HG02973 (cell line): ENCODE results near the gene NELFB.

ENCODE experiments used
- ATAC-seq: cut with Tn5 transposase; IDR thresholded peaks from one replicate; pipeline ENCODE4 v1.9.1; 2021; ENCODE audit warnings: moderate library complexity; ENCODE audit not compliant: unreplicated experiment

Gene NELFB

GRCh38 chr9:137223078-137223970, 31.8 kb upstream of the NELFB start:
- ATAC-seq = peak; percentile 71

- no peak for ATAC-seq
These were observed 30.1 kb upstream of the NELFB start, which contains the start of gene CYSRT1 for GRCh38 chr9:137224830-137225694. TSS of gene CYSRT1 (plus strand) at chr9:137225174. CDS start at chr9:137225622, 448 bp downstream.

GRCh38 chr9:137225699-137226331, 29.3 kb upstream of the NELFB start:
- no peak for ATAC-seq

- ATAC-seq = no peak
These were observed 28.6 kb upstream of the NELFB start for GRCh38 chr9:137226338-137227053.

DNA sequence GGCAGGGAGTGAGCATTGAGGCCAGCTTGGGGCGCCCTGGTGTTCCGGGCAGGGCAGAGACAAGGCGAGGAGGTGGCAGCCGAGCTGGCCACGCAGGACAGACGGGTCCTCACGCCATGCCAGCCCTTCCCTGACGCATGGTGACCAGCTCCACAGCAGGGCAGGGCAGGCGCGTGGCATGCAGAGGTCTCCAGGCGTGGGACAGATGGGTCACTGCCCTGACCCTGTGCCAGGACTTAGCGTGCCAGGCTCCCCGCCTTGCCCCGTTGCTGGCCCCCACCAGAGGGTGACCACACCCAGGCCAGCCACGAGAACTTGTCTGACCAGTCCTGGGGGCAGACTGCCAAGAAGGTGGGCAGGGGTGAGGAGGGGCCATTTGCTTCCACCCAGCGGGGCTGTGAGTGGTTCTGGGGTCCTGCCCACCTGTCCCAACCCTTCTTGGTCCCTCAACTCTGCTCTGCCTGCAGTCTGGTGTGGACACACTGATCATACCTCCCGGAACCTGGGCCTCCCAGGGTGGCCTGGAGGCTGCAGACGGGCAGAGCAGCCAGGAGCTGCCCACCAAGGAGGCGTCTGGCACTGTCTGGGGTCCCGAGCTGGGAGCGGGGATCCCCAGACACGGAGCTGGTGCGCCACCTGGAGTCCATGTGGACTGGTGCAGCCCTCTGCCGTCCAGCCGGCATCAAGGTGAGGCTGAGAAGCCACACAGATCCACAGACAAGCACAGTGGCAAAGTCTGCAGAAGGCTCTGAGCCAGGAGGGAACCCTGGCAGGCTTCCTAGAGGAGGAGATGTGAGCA, 27.9 kb upstream of the NELFB start, which contains the start of gene RNF224:
Gene RNF224 (plus strand): TSS at position 449 of the 799 bp plus-strand sequence. CDS start 834 bp downstream, outside the sequence.
- ATAC-seq = no peak

DNA sequence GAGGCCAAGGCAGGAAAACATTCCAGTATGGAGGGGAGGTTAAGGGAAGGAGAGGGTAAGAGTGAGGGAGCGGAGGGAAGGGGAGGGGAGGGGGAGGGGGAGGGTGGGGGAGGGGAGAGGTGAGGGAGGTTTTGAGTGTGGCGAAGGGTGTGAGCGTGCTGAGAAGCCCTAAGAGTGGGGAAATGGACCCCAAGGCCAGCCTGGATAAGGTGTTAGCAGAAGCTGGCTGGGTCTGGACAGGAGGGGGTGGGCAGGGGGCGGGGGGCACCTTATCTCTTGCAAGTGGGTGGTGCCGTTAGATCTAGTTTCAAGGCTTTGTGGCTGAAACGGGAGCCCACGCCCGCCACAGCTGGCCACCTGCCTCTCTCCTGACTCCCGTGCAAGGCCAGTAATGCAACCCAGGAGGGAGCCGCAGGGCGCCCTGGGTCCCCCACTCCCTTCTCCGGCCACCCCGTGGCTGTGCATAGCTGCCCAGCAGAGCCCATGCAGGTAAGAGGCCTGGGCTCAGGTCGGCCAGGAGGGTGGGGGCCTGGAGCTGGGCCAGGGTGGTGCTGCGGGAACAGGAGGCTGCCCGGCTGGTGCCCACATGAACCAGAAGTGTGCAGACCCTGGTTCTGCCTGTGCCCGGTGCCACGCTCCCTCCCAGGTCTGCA, 27.1 kb upstream of the NELFB start:
- ATAC-seq = no peak

GRCh38 chr9:137228506-137228967, 26.6 kb upstream of the NELFB start:
- no peak for ATAC-seq

DNA sequence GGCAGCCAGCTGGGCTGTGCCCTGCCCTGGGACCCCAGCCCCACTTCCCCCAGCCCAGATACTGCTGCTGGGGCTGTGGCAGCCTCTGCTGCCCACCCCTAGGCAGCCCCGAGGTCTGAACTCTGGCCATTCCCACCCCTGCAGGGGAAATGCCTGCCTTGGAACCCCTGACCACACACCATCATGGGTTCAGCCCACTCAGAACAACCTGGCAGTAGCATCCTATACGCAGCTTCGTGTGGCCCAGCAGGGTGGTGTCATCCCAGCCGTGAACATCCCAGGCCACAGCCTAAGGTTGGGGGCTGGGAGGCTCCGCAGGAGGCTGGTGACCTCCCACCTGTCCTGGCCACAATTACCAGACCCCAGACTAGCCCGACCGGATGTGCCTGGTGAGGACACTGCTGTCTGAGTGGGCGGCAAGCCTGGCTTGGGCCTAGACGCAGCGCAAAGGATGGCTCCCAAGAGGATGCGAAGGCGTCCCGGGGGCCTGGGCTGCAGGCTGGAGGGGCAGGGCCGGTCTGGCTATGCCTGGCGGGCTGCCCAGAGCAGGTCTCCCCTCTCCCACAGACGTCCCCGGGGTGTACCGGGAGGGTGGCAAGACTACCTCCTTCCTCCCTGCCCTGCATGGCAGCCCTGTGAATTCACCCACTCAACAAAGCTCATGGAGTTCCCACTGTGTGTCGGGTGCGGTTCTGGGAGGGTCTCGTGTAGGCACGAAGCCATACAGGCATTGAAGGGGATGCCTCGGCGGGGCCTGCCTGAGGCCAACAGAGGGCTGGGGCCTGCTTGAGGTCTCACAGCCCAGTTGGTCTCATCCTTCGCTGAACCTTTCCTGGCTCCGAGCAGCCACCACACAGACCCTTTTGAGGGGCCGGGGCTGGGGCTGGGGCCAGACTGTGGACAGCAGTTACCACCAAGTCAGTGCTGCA, 25.9 kb upstream of the NELFB start:
- ATAC-seq = no peak

DNA sequence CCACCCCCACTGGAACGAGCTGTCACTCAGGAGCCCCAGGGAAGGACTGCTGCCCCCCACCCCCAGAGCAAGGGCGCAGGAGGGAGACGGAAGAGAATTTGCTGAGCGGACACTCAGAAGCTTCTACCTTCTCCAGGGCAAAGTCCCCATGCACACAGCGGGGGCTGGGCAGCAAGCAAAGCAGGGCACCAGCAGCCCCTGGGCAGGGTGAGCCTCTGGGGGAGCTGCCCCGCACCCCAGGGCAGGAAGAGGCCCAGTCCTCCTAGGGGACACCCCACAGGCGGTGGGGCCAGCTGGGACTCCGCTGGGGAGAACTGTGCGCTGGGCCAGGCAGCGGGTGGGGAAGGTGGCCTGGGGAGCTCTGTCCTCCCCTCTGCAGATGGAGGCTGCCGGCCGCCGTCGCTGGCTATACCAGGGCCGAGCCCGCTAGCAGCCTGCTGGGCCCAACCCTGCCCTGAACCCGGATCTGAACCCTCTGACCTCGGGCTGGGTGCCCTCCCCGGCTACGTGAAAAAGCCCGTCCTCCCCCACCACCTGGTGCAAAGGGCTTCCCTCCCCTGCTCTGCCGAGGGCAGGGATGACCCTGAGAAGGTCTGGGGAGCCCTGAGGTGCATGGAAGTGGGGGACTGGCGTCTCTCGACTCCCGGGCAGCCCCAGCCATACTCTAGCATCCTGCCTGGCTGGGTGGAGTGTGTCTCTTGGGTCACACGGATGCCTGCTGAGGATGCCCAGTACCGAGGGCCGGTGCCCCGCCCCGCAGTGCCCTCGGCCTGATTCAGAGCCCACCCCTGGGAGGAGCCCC, 25.0 kb upstream of the NELFB start:
- ATAC-seq = no peak

- ATAC-seq = no peak
These were observed 24.3 kb upstream of the NELFB start, which contains the start of gene SLC34A3 for GRCh38 chr9:137230705-137231371. TSS of gene SLC34A3 (plus strand) at chr9:137230901. CDS start at chr9:137231703, 802 bp downstream.

DNA sequence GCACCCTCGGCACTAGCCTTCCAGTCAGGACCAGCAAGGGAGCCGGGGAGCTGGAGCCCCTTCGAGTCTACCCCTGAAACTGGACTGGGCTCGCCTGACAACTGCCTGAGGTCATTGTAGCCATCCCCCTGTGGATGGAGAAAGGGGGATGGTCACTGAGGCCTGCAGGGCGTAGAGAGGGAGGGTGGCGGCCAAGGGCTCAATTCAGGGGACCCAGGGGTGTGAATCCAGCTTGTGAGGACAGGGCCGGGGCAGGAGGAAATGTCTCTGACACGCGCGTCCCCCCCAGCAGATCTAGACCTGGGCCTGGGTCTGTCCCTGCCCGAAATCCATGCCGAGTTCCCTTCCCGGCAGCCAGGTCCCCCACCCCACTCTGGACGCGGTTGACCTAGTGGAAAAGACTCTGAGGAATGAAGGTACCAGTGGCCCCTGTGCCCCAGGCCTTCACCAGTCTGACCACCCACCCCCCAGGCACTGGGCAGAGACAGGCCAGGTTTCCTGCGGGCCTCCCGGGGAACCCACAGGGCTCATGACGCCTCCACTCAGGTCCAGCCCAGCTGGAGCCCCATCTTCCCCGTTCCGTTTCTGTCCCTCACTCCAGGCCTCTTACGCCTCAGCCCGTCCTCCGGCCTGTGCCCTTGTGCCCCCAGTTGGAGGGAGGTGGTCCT, 23.6 kb upstream of the NELFB start:
- ATAC-seq = no peak

DNA sequence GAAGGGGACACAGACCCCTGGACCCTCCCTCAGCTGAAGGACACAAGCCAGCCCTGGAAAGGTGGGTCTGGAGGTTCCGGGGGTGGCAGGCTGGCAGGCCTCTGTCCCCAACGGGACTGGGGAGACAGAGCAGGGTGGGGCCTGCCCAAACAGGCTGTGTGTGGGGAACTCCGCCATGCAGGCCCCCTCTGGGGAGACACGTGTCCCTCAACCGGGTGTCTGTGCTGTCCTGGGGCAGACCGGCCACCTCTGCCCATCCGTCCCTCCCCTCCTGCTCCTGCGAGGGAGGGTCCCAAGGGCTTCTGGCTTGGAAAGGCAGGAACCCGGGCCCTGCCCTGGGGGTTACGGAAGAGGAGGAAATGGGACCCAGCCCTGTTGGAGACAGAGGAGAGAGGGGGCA, 23.0 kb upstream of the NELFB start:
- ATAC-seq = no peak

GRCh38 chr9:137232510-137232909, 22.6 kb upstream of the NELFB start:
- ATAC-seq = no peak

DNA sequence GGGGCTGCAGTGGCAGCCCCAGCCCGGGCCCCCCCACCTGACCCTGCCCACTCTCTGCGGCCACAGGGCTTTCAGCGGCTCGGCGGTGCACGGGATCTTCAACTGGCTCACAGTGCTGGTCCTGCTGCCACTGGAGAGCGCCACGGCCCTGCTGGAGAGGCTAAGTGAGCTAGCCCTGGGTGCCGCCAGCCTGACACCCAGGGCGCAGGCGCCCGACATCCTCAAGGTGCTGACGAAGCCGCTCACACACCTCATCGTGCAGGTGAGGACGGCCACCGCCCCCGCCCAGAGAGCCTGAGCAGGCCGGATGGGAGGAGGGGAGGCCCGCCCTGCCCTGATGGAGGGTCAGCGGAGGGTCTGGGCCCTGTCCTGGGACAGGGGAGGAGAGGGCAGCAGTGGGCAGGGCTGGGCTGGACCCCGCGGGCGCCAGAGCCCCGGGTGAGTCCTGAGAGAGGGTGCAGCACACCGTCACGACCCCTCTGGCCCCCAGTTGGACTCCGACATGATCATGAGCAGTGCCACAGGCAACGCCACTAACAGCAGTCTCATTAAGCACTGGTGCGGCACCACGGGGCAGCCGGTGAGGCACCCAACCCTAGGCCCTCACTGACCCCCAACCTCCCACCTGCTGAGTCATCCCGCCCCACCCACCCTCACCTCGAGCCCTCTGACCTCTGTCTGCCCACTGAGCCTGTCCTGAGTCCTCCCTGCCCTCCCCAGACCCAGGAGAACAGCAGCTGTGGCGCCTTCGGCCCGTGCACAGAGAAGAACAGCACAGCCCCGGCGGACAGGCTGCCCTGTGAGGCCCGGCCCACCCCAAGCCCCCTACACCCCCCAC, 21.8 kb upstream of the NELFB start:
- no peak for ATAC-seq

GRCh38 chr9:137234055-137234697, 21.0 kb upstream of the NELFB start:
- no peak for ATAC-seq
